GM21390 (cell line): ENCODE results near the gene PAX1.

Experiments
- ATAC-seq: cut with Tn5 transposase; IDR thresholded peaks from one replicate; pipeline ENCODE4 v1.9.1; 2021; ENCODE audit not compliant: unreplicated experiment

PAX1 gene

DNA sequence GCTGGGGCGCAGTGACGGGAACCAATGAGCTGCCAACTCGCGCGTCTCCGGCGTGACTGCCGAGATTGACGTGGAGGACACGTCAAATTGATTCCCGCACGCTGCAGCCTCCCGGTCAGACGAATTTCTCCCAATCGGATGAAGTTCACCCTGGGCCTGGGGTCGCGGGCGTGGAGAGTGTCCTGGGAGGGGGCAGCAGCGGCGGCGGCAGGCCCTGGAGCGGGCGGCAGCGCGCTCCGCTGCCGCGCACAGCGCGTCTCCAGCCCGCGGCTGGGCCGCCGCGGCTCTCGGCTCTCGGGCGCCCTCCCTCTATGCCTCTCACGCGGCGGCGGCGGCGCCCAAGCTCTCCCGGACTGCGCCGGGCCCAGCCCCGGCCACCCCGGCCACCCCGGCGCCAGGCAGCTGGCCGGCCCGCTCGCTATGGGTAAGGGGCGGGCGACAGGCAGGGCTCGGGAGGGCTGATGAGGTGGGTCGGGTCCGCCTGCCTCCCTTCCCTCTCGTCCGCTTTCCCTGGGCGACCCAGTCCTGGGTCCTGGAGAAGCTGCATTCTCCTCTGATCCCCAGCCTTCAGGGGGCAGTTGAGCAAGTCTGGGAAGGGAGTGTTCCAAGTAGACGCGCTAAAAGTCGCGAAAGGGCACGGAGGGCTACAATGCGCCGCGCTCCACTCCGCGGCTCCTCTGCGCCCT, at the start of gene PAX1:
PAX1 (plus strand) TSS at position 90 of the 686 bp plus-strand sequence; CDS start at position 139, 49 bp downstream.
- ATAC-seq = no peak

- no peak for ATAC-seq
These were observed 49.0 kb upstream of the PAX1 start for GRCh38 chr20:21656308-21657067.

DNA sequence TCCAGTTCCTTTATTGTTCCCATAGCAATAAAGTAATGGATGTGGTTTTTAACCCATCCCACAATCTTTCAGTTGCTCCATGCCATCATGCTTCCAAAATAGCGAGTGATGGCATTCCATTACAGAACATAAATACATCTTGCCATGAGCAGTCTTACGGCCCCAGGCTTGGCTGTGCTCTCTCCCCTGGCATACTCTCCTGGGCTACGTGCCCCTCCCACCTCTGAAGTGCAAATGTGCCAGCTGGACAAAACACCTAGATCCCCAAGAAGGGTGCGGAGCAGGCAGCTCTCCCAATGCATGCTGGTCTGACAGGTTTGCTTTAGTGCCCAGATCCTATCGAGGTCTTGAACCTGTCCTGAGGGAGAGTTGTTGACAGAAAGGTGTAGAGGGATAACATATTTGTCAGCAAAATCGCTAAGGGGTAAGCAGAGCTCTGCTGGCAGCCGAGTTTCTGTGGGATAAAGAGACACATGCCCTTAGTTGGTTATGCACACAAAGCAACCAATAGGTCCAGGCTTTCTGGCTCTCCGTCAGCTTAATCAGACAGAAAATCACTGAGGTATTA, 43.9 kb upstream of the PAX1 start:
- ATAC-seq = no peak

- no peak for ATAC-seq
These were observed 42.0 kb upstream of the PAX1 start for GRCh38 chr20:21663465-21663864.

DNA sequence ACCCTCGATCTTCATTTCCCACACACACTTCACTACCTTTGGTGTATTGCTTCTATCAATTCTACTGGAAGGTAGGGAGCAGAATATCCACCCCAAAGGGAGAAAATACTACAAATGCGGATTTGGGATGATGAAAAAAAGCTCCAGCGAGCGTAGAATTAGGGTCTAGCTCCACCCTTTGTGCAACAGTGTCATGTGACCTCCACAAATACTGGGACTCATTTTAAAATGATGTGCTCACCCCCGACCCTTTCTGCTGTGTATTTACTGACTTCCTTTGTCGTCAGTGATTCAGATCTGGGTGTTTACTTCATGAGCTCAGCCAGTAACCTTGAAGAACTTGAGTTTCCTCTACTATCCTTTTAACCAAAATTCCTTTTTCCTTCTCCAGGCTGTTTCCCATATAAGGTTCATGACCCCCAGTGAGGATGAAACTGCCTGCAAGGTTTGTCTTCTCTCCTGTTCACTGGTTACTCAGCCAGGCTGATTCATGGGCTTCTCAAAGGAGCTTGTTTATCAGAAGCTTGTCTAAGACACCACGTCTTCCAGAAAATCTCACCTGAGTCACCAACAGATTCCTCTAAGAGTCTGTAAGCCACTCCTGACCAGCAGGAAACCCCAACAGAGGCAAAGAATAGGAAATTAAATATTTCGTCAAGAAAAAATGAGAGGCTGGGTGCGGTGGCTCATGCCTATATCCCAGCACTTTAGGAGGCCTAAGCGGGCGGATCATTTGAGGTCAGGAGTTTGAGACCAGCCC, 39.6 kb upstream of the PAX1 start:
- no peak for ATAC-seq

DNA sequence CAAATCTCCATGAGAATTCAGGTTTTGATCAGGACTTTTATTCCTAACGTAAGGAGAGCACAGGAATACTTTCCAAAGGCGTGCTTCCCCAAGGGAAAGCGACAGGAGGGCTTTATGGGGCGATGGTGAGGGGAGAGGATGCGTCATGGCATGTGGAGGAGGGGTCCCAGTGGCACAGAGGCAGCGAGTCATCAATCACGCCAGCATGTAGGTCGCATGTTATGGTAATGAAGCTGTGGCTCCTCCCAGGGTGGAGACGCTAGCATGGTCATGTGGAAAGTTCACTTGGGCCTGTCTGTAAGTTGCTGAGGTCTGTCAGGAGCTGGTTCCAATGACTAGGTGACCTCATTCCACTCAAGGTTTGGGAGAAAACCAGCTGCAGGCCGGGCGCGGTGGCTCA, 35.3 kb upstream of the PAX1 start:
- no peak for ATAC-seq

GRCh38 chr20:21670981-21671380, 34.5 kb upstream of the PAX1 start:
- ATAC-seq = no peak

DNA sequence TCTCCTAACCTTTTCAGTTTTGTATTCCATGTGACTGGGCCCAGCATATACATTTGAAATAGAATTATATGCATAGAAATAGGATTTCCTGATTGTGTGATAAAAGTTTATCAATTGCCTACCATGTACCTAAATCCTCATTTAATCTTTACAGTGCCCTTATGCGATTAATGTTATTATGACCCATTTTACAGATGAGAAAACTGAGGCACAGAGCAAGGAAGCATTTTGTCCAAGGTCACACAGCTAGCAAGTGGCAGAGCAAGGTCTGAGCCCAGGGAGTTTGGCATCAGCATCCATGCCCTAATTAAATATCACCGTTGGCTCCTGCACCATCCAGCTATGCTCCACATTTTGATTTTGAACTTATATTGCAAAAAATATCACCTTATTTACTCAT, 28.2 kb upstream of the PAX1 start:
- ATAC-seq = no peak

- no peak for ATAC-seq
These were observed 27.7 kb upstream of the PAX1 start for GRCh38 chr20:21677781-21678180.

DNA sequence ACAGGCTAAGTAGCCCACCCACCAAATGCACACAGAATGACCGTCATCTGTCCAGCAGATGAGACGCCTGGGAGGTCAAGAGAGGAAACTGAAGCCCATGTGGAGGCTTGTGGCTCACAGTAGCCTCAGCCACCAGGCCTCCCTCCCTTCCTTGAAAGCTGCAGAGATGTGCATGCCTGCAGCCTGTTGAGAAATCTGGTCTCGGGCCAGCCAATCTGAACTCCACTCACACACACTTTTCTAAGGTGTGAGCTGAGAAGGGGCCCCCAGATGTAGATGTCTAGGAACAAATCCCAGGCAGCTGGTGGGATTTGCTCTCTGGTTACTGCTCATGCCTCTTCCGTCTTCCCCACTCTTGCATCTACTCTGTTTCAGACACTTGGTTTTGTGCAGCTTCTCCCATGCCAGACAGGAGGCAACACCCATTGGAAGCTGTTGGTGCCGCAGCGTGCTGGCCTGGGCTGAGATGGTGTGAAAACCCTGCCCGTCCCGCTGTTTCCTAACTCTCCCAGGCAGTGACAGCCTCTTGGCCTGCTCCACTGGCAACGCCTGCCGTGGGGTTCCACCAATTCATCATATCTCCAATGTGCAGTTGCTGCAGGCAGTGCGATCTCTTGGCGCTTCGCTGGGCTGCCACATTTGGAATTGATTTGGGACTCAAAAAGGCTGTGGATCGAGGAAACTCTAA, 24.1 kb upstream of the PAX1 start:
- ATAC-seq = no peak

GRCh38 chr20:21681922-21682318, 23.5 kb upstream of the PAX1 start:
- no peak for ATAC-seq

DNA sequence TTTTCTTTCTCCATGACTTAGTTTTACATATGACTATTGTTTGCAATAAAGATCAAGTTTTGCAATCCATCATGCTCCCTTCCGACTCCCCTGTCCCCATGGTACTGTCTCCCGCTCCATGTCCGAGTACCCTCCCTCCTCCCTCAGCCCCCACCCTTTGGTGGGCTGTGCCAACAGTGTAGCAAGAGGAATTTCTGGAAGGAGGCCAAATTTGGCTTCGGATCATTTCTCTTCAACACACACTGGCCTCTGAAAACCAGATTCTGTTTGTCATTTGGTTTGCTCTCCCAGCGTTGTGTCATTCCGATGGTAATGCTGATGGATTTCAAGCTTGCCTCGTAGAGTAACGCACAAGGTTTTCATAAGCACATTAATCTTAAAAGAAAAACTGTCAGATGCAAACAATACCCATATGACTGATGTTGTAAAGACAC, 22.9 kb upstream of the PAX1 start:
- no peak for ATAC-seq

- no peak for ATAC-seq
These were observed 20.8 kb upstream of the PAX1 start for GRCh38 chr20:21684671-21685070.

- ATAC-seq = no peak
These were observed 19.5 kb upstream of the PAX1 start for GRCh38 chr20:21685981-21686380.

- ATAC-seq = no peak
These were observed 12.1 kb upstream of the PAX1 start for GRCh38 chr20:21693322-21693721.

- no peak for ATAC-seq
These were observed 6.8 kb upstream of the PAX1 start for GRCh38 chr20:21698494-21699215.

DNA sequence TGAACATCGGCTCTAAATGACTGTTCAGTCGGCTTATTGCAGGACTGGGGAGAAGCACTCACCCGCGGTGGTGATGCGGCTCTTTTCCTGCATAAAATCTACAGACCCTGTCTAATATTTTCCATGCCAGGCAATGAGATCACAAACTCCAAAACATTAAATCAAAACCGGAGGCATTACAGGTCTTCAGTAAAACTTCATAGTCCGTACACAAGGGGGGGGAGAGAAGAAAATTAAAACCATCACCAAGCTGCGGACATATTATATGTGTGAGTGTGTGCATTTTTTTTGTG, 6.3 kb upstream of the PAX1 start:
- no peak for ATAC-seq

- no peak for ATAC-seq
These were observed 4.1 kb upstream of the PAX1 start for GRCh38 chr20:21701171-21701876.

- ATAC-seq = no peak
These were observed 3.4 kb upstream of the PAX1 start for GRCh38 chr20:21702016-21702415.
